H9 (cell line): ENCODE data around the gene SLC26A5. TPM values are rescaled to one million over a fixed set of nuclear protein-coding genes. Genes with fewer than 3 reads are reported as not detected.

Experiments
- DNase-seq: peaks from one replicate; pipeline ENCODE4 v3.0.0-alpha.2; 2017
- H2AFZ ChIP-seq: one replicate; pipeline ENCODE4 v1.6.1; 2013; ENCODE audit warnings: mild to moderate bottlenecking, low read length, control low read depth, moderate library complexity
- H2AK5ac ChIP-seq: 2 replicates; pipeline ENCODE4 v1.6.1; 2013; ENCODE audit warnings: low read length, control low read depth, mixed read lengths; ENCODE audit not compliant: insufficient read length
- H2BK120ac ChIP-seq: one replicate; pipeline ENCODE4 v1.6.1; 2013; ENCODE audit warnings: low read depth, mild to moderate bottlenecking, low read length, control low read depth, inconsistent platforms; ENCODE audit not compliant: poor library complexity, severe bottlenecking
- H2BK12ac ChIP-seq: 2 replicates; pipeline ENCODE4 v1.6.1; 2013; ENCODE audit warnings: low read length, control low read depth, mixed read lengths, low read depth; ENCODE audit not compliant: insufficient read length
- H2BK15ac ChIP-seq: 2 replicates; pipeline ENCODE4 v1.6.1; 2013; ENCODE audit warnings: low read depth, low read length, control low read depth
- H2BK20ac ChIP-seq: one replicate; pipeline ENCODE4 v1.6.1; 2013; ENCODE audit warnings: low read depth, mild to moderate bottlenecking, low read length, control low read depth, inconsistent platforms; ENCODE audit not compliant: poor library complexity, severe bottlenecking
- H2BK5ac ChIP-seq: 2 replicates; pipeline ENCODE4 v1.6.1; 2013; ENCODE audit warnings: low read length, control low read depth, mixed read lengths; ENCODE audit not compliant: insufficient read length
- H3K14ac ChIP-seq: 2 replicates; pipeline ENCODE4 v1.6.1; 2013; ENCODE audit warnings: low read length, control low read depth; ENCODE audit not compliant: insufficient read depth
- H3K18ac ChIP-seq: 2 replicates; pipeline ENCODE4 v1.6.1; 2013; ENCODE audit warnings: low read depth, mild to moderate bottlenecking, mixed read lengths, low read length, control low read depth; ENCODE audit not compliant: insufficient read length
- H3K23ac ChIP-seq: 2 replicates; pipeline ENCODE4 v1.6.1; 2013; ENCODE audit warnings: low read length, control low read depth, mixed read lengths, low read depth; ENCODE audit not compliant: insufficient read length
- H3K23me2 ChIP-seq: 2 replicates; pipeline ENCODE4 v1.6.1; 2013; ENCODE audit warnings: low read depth, mild to moderate bottlenecking, mixed read lengths, low read length, control low read depth; ENCODE audit not compliant: insufficient read length, poor library complexity, severe bottlenecking
- H3K27ac ChIP-seq: 2 replicates; pipeline ENCODE4 v1.5.1; 2013; ENCODE audit warnings: low read length, control low read depth, mixed read lengths, low read depth; ENCODE audit not compliant: insufficient read length
- H3K27me3 ChIP-seq: 2 replicates; pipeline ENCODE4 v1.6.1; 2013; ENCODE audit warnings: low read length, control low read depth, inconsistent platforms; ENCODE audit not compliant: insufficient read depth
- H3K4ac ChIP-seq: 2 replicates; pipeline ENCODE4 v1.6.1; 2013; ENCODE audit warnings: low read depth, mild to moderate bottlenecking, control low read depth, inconsistent platforms, low read length, moderate library complexity
- H3K4me1 ChIP-seq: 2 replicates; pipeline ENCODE4 v1.6.1; 2013; ENCODE audit warnings: low read length, control low read depth, inconsistent platforms; ENCODE audit not compliant: insufficient read depth
- H3K4me2 ChIP-seq: 2 replicates; pipeline ENCODE4 v1.6.1; 2013; ENCODE audit warnings: low read length, control low read depth, mixed read lengths; ENCODE audit not compliant: insufficient read length, insufficient read depth
- H3K56ac ChIP-seq: 2 replicates; pipeline ENCODE4 v1.6.1; 2013; ENCODE audit warnings: low read depth, mild to moderate bottlenecking, mixed read lengths, low read length, control low read depth; ENCODE audit not compliant: insufficient read length
- H3K79me1 ChIP-seq: 2 replicates; pipeline ENCODE4 v1.6.1; 2013; ENCODE audit warnings: low read depth, mild to moderate bottlenecking, moderate library complexity, low read length, control low read depth, inconsistent platforms; ENCODE audit not compliant: insufficient read depth, poor library complexity, severe bottlenecking
- H3K79me2 ChIP-seq: 2 replicates; pipeline ENCODE4 v1.6.1; 2013; ENCODE audit warnings: low read length, control low read depth, inconsistent platforms; ENCODE audit not compliant: insufficient read depth
- H3K9ac ChIP-seq: 2 replicates; pipeline ENCODE4 v1.6.1; 2013; ENCODE audit warnings: low read length, control low read depth, mixed read lengths; ENCODE audit not compliant: insufficient read length; ENCODE audit errors: extremely low read depth
- H3K9me3 ChIP-seq: one replicate; pipeline ENCODE4 v1.6.1; 2013; ENCODE audit warnings: low read depth, low read length, inconsistent platforms; ENCODE audit not compliant: control insufficient read depth
- H3T11ph ChIP-seq: one replicate; pipeline ENCODE4 v1.6.1; 2013; ENCODE audit warnings: mild to moderate bottlenecking, low read length, control low read depth, inconsistent platforms
- H4K20me1 ChIP-seq: one replicate; pipeline ENCODE4 v1.6.1; 2013; ENCODE audit not compliant: control insufficient read depth, insufficient read length, insufficient read depth
- H4K5ac ChIP-seq: 2 replicates; pipeline ENCODE4 v1.6.1; 2013; ENCODE audit warnings: low read depth, mild to moderate bottlenecking, mixed read lengths, low read length, control low read depth; ENCODE audit not compliant: insufficient read length
- H4K8ac ChIP-seq: replicated peaks from 2 replicates; pipeline ENCODE4 v1.6.1; 2013; ENCODE audit warnings: low read length, control low read depth, mixed read lengths, low read depth; ENCODE audit not compliant: insufficient read length
- H4K91ac ChIP-seq: 2 replicates; pipeline ENCODE4 v1.6.1; 2013; ENCODE audit warnings: low read depth, mild to moderate bottlenecking, moderate library complexity, mixed read lengths, low read length, control low read depth; ENCODE audit not compliant: insufficient read length
- H3K27ac Mint-ChIP-seq, 3 experiments: 2 replicates in 2 of 3; 3 replicates in 1 of 3; pipeline ENCODE4 v1.8.0; 2020 to 2021; ENCODE audit warnings: mixed read lengths in 3 of 3, mild to moderate bottlenecking in 1 of 3, moderate library complexity in 1 of 3
- H3K27me3 Mint-ChIP-seq: 2 replicates; pipeline ENCODE4 v1.8.0; 2021; ENCODE audit warnings: low read depth, mild to moderate bottlenecking, moderate library complexity, mixed read lengths
- H3K36me3 Mint-ChIP-seq, 3 experiments: 2 replicates in 2 of 3; 3 replicates in 1 of 3; pipeline ENCODE4 v1.8.0; 2020 to 2021; ENCODE audit warnings: low read depth in 3 of 3, mixed read lengths in 3 of 3; ENCODE audit not compliant: insufficient read depth in 1 of 3
- H3K4me1 Mint-ChIP-seq, 2 experiments: 2 replicates each; pipeline ENCODE4 v1.8.0; 2020; ENCODE audit warnings: mixed read lengths in 2 of 2
- H3K4me3 Mint-ChIP-seq, 2 experiments: 2 replicates in 1 of 2; 3 replicates in 1 of 2; pipeline ENCODE4 v1.8.0; 2020 to 2021; ENCODE audit warnings: mild to moderate bottlenecking in 2 of 2, mixed read lengths in 2 of 2, moderate library complexity in 1 of 2
- H3K9me3 Mint-ChIP-seq, 2 experiments: 2 replicates in 1 of 2; 3 replicates in 1 of 2; pipeline ENCODE4 v1.8.0; 2020; ENCODE audit warnings: mild to moderate bottlenecking in 2 of 2, mixed read lengths in 2 of 2, moderate library complexity in 1 of 2
- CTCF ChIP-seq: fragments of 200-600 bp; sonication (generic); conservative IDR thresholded peaks from 3 replicates; pipeline ENCODE4 v1.8.0; 2021; ENCODE audit warnings: antibody characterized with exemption, mild to moderate bottlenecking
- WGBS: extraction: QIAGEN DNeasy Blood & Tissue Kit; methylation state at CpG from one replicate; pipeline ENCODE4 v1.1.7; 2013; ENCODE audit warnings: missing lambda C conversion rate, low lambda C conversion rate, mixed read lengths; ENCODE audit not compliant: insufficient read length; ENCODE audit errors: extremely low coverage; 5-methylcytosine and 5-hydroxymethylcytosine counted together
- total RNA-seq: library from RNA; stranded (reverse); gene quantifications from 2 replicates; pipeline ENCODE4 v1.2.1, GENCODE V29; 2021

SLC26A5 gene
- total RNA-seq, 1 experiment from 2014 or later, result not detected

DNA sequence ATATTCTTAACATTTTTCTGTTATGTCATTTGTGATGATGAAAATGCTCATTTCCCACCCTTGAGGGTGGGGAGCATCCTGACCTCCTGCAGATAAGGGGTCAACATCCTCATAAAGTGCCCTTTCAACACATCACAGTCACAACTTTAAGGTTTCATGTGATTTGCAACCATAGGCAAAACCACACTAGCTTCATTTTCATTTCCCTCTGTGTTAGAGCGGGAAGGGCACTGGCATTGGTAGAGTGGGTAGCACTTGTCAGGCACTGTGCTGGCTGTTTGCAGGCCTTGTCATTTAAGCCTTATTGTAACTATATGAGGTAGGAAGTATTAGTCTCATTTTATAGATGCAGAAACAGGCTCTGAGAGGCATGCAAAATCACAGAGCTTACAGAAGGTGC, 58.8 kb downstream of the SLC26A5 start:
- no peaks in the 10 kb centered on the region for H3K79me1 ChIP-seq
- no peak overlapping the region for H2BK5ac ChIP-seq
- peaks cover 2% of the 10 kb centered on the region; the same call in 1 of the 2 replicates for H3K27me3 Mint-ChIP-seq
- H3K4me1 ChIP-seq, result no peaks in the 10 kb centered on the region
- H3K9me3 Mint-ChIP-seq, result no peaks in the 10 kb centered on the region
- H3K27ac ChIP-seq, result no peak overlapping the region
- H4K91ac ChIP-seq, result no peak overlapping the region
- H3K23me2 ChIP-seq, result no peaks in the 10 kb centered on the region
- H3K56ac ChIP-seq, result no peak overlapping the region
- H2BK120ac ChIP-seq, result no peak overlapping the region
- no peak overlapping the region for H3K14ac ChIP-seq
- no peak overlapping the region for H2BK20ac ChIP-seq
- H3K9ac ChIP-seq, result no peak overlapping the region
- no peak overlapping the region for H3K4me2 ChIP-seq
- H2AK5ac ChIP-seq, result no peak overlapping the region
- H3K27ac Mint-ChIP-seq, result no peak overlapping the region
- no peak overlapping the region for H4K5ac ChIP-seq
- H3T11ph ChIP-seq, result no peak overlapping the region
- H4K8ac ChIP-seq, result no peak overlapping the region
- H3K9me3 ChIP-seq, result no peaks in the 10 kb centered on the region
- no peaks in the 10 kb centered on the region for H3K4me1 Mint-ChIP-seq
- no peak for DNase-seq
- no peaks in the 10 kb centered on the region for H4K20me1 ChIP-seq
- H3K36me3 Mint-ChIP-seq, result no peaks in the 10 kb centered on the region
- H2BK15ac ChIP-seq, result no peak overlapping the region
- H2BK12ac ChIP-seq, result no peak overlapping the region
- H3K79me2 ChIP-seq, result no peaks in the 10 kb centered on the region
- H3K18ac ChIP-seq, result no peak overlapping the region
- no peak overlapping the region for H3K4ac ChIP-seq
- no peak overlapping the region for H3K23ac ChIP-seq
- no peaks in the 10 kb centered on the region for H3K27me3 ChIP-seq
- TF ChIP-seq CTCF, result no peak
- WGBS, result no CpG with 5 or more reads among the region's 1 CpG
- H2AFZ ChIP-seq, result no peak overlapping the region
- H3K4me3 Mint-ChIP-seq, result no peak overlapping the region
